GM13976 (cell line): ENCODE measurements around the gene NRIP2.

Experiments
- DNase-seq: peaks from one replicate; pipeline ENCODE4 v3.0.0; 2012; ENCODE audit warnings: low spot score
- CTCF ChIP-seq: IDR thresholded peaks from 2 replicates; pipeline ENCODE4 v1.5.1; 2012; ENCODE audit warnings: borderline replicate concordance, mild to moderate bottlenecking; ENCODE audit not compliant: insufficient read depth; ENCODE audit errors: extremely low read depth, missing control alignments, control extremely low read depth
- in situ Hi-C: fragments of 300-500 bp; cut with MboI; formaldehyde crosslinking; loops from one replicate; pipeline ENCODE4 v1.12.0; 2022; ENCODE audit warnings: low sequenced_read_pairs, mixed read lengths, inconsistent platforms; ENCODE audit not compliant: unreplicated experiment

The NRIP2 gene

GRCh38 chr12:2779281-2779680, 55.6 kb downstream of the NRIP2 start:
- DNase-seq: no peak
- TF ChIP-seq CTCF: no peak
- in situ Hi-C loops: no loop called here

DNA sequence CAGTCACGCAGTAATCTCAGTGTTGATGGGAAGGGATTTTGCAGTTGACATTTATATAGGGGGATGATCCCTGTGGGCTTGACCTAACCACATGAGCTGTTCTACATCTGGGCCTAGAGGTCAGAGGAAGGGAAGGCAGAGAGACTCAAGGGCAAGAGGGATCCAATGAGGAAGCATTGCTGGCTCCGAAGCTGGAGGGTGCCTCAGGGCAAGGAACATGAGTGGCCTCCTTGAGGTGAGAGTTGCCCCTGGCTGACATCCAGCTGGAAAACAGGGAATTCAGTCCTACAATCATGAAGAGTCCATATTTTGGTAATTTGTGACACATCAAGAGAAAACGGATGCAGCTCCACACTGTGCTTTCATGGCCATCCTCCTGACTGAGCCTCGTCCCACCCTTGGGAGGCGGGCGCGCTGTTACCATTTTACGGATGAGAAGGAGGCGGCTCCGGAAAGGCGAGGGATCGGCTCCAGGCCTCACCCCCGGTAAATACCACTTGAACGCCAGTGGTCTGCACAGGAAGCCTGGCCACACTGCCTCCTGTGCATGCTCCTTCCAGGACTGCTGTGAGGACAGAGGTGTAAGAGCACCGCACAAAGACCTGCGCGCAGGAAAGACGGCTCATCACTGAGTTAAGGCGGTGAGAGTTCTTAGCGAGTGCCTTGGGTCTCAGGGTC, 58.6 kb downstream of the NRIP2 start:
- no peak for DNase-seq
- in situ Hi-C loops: no loop called here
- no peak for TF ChIP-seq CTCF

DNA sequence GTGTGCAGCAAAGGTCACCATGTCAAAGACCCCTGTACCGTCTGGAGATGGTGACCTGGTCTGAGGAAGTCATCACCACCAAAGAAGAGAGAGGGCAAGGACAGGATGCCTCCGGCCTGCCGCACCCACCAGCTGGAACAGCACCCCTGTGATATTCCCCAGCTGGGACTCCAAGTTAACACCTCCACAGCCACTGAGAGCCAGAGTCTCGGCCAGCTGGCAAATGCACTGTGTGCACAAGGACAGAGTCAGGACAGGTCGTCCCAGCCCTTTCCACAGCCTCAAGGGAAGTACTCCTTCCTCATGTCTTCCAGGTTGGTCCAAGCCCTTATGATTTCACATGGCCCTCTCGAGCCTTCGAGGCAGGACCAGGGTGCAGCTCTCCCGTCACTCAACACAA, 59.4 kb downstream of the NRIP2 start:
- in situ Hi-C loops: no loop called here
- no peak for DNase-seq
- no peak for TF ChIP-seq CTCF
